ENCODE measurements around the gene CT45A2. TPM values are rescaled to one million over a fixed set of nuclear protein-coding genes. Genes with fewer than 3 reads are reported as not detected.
"Not testable (repeated sequence)": the region's sequence is repeated elsewhere in the genome, so short reads cannot be mapped to it uniquely, and the experiment has no call there.

CT45A2 gene
- total RNA-seq (not detected), polyA plus RNA-seq (not detected)
- long read RNA-seq, donor 1 = 0 reads
- long read RNA-seq, donor 2 = 0 reads
- long read RNA-seq, donor 3 = 0 reads

- no CpG with 5 or more reads among the region's 17 CpGs for WGBS, 2 donors
- DNase-seq; H3K36me3 ChIP-seq; H3K9me3 ChIP-seq; H3K27ac ChIP-seq; intact Hi-C loops (cut with DNase I); ATAC-seq; H3K4me3 ChIP-seq; H3K4me1 ChIP-seq; H3K27me3 ChIP-seq: not testable (repeated sequence)
Observed at GRCh38 chrX:135819912-135820311, at the start of gene CT45A2. Gene CT45A2 (minus strand): TSS chrX:135820012. CDS start chrX:135816265, 3,747 bp downstream.

GRCh38 chrX:135854438-135854837, 34.6 kb upstream of the CT45A2 start, which contains the start of gene CT45A8:
Gene CT45A8 (minus strand): TSS chrX:135854538. CDS start chrX:135850783, 3,755 bp downstream.
- H3K27ac ChIP-seq; H3K9me3 ChIP-seq; ATAC-seq; H3K27me3 ChIP-seq; DNase-seq; intact Hi-C loops (cut with DNase I); H3K36me3 ChIP-seq; H3K4me3 ChIP-seq; H3K4me1 ChIP-seq: not testable (repeated sequence)
- no CpG with 5 or more reads among the region's 17 CpGs for WGBS, 2 donors

- WGBS, 2 donors = no CpG with 5 or more reads among the region's 17 CpGs
- intact Hi-C loops (cut with DNase I) = not testable (repeated sequence)
Observed at GRCh38 chrX:135837180-135837579, 17.4 kb upstream of the CT45A2 start, which contains the start of gene CT45A7. Gene CT45A7 (minus strand): TSS chrX:135837280. CDS start chrX:135833533, 3,747 bp downstream.

GRCh38 chrX:135802687-135803086, 17.1 kb downstream of the CT45A2 start, which contains the start of gene CT45A6:
Gene CT45A6 (minus strand): TSS chrX:135802787. CDS start chrX:135798993, 3,794 bp downstream.
- H3K36me3 ChIP-seq; H3K4me3 ChIP-seq; H3K9me3 ChIP-seq; intact Hi-C loops (cut with DNase I); ATAC-seq; H3K4me1 ChIP-seq; H3K27me3 ChIP-seq; DNase-seq; H3K27ac ChIP-seq: not testable (repeated sequence)
- no CpG with 5 or more reads among the region's 16 CpGs for WGBS, 2 donors

More at GRCh38 chrX:135837180-135837579, 17.4 kb upstream of the CT45A2 start, which contains the start of gene CT45A7:
- not testable (repeated sequence) for H3K4me1 ChIP-seq, H3K4me3 ChIP-seq, ATAC-seq, DNase-seq, H3K9me3 ChIP-seq, H3K36me3 ChIP-seq, H3K27me3 ChIP-seq, H3K27ac ChIP-seq

GRCh38 chrX:135785403-135785802, 34.4 kb downstream of the CT45A2 start, which contains the start of gene CT45A5:
Gene CT45A5 (minus strand): TSS chrX:135785503. CDS start chrX:135781729, 3,774 bp downstream.
- ATAC-seq; H3K4me3 ChIP-seq; DNase-seq; H3K36me3 ChIP-seq; intact Hi-C loops (cut with DNase I); H3K27ac ChIP-seq; H3K4me1 ChIP-seq; H3K27me3 ChIP-seq; H3K9me3 ChIP-seq: not testable (repeated sequence)
- WGBS, 2 donors = no CpG with 5 or more reads among the region's 16 CpGs

GRCh38 chrX:135768091-135768490, 51.7 kb downstream of the CT45A2 start, which contains the start of gene CT45A3:
Gene CT45A3 (minus strand): TSS chrX:135768191. CDS start chrX:135764444, 3,747 bp downstream.
- ATAC-seq; H3K4me3 ChIP-seq; H3K4me1 ChIP-seq; DNase-seq; H3K9me3 ChIP-seq; H3K36me3 ChIP-seq; H3K27me3 ChIP-seq; H3K27ac ChIP-seq; intact Hi-C loops (cut with DNase I): not testable (repeated sequence)
- WGBS, 2 donors = no CpG with 5 or more reads among the region's 17 CpGs

Other genes starting within 250 kb of the CT45A2 start
- gene CT45A1, start 106.4 kb downstream of the CT45A2 start, total RNA-seq = not detected
- not detected for gene CT45A1, start 106.4 kb downstream of the CT45A2 start, polyA plus RNA-seq
- gene CT45A3, start 51.8 kb downstream of the CT45A2 start, total RNA-seq = not detected
- gene CT45A3, start 51.8 kb downstream of the CT45A2 start, polyA plus RNA-seq = not detected
- not detected for gene CT45A5, start 34.5 kb downstream of the CT45A2 start, total RNA-seq
- gene CT45A5, start 34.5 kb downstream of the CT45A2 start, polyA plus RNA-seq = not detected
- gene CT45A6, start 17.2 kb downstream of the CT45A2 start, total RNA-seq = not detected
- gene CT45A6, start 17.2 kb downstream of the CT45A2 start, polyA plus RNA-seq = not detected
- not detected for gene CT45A7, start 17.3 kb upstream of the CT45A2 start, total RNA-seq
- gene CT45A7, start 17.3 kb upstream of the CT45A2 start, polyA plus RNA-seq = not detected
- not detected for gene CT45A8, start 34.5 kb upstream of the CT45A2 start, total RNA-seq
- not detected for gene CT45A8, start 34.5 kb upstream of the CT45A2 start, polyA plus RNA-seq
- gene CT45A9, start 51.8 kb upstream of the CT45A2 start, total RNA-seq = not detected
- not detected for gene CT45A9, start 51.8 kb upstream of the CT45A2 start, polyA plus RNA-seq
- gene CT45A10, start 73.4 kb upstream of the CT45A2 start, total RNA-seq = not detected
- not detected for gene CT45A10, start 73.4 kb upstream of the CT45A2 start, polyA plus RNA-seq
- gene SAGE1, start 73.7 kb upstream of the CT45A2 start, total RNA-seq = not detected
- gene SAGE1, start 73.7 kb upstream of the CT45A2 start, polyA plus RNA-seq = not detected
- gene MMGT1, start 154.0 kb upstream of the CT45A2 start, total RNA-seq = 10 to 100 TPM; 22.4 to 29.5 (median 26.4) TPM
- 10 to 100 TPM in 1 of 2 donors, 1 to 10 TPM in 1; 1.5 to 12.7 TPM for gene MMGT1, start 154.0 kb upstream of the CT45A2 start, polyA plus RNA-seq
- gene SLC9A6, start 165.4 kb upstream of the CT45A2 start, total RNA-seq = 10 to 100 TPM; 12.9 to 18.5 (median 15.0) TPM
- 10 to 100 TPM; 11.7 to 12.2 TPM for gene SLC9A6, start 165.4 kb upstream of the CT45A2 start, polyA plus RNA-seq

Data from heart right ventricle (tissue), 16 donors.